Fibroblast of lung (primary cell): ENCODE measurements around the gene XXYLT1. TPM values are rescaled to one million over a fixed set of nuclear protein-coding genes. Genes with fewer than 3 reads are reported as not detected.

ENCODE experiments used
- DNase-seq, 2 donors: peaks; one replicate each; pipeline versions ENCODE4 v3.0.0 to v3.0.0-alpha.2; 2010; ENCODE audit warnings: low read depth in 2 of 2
- H2AFZ ChIP-seq: 2 replicates; pipeline ENCODE4 v1.5.1; 2012; ENCODE audit warnings: low read length, control low read depth, inconsistent platforms
- H3K27ac ChIP-seq: 2 replicates; pipeline ENCODE4 v1.5.1; 2011; ENCODE audit warnings: low read length, control low read depth; ENCODE audit not compliant: insufficient read depth
- H3K27me3 ChIP-seq: 2 replicates; pipeline ENCODE4 v1.5.1; 2011; ENCODE audit warnings: mild to moderate bottlenecking, low read length; ENCODE audit not compliant: control insufficient read depth, insufficient read depth
- H3K36me3 ChIP-seq: 2 replicates; pipeline ENCODE4 v1.5.1; 2011; ENCODE audit warnings: low read length; ENCODE audit not compliant: control insufficient read depth, insufficient read depth
- H3K4me1 ChIP-seq: 2 replicates; pipeline ENCODE4 v1.5.1; 2011; ENCODE audit warnings: low read length; ENCODE audit not compliant: control insufficient read depth, insufficient read depth; ENCODE audit errors: extremely low read depth
- H3K4me2 ChIP-seq: 2 replicates; pipeline ENCODE4 v1.5.1; 2011; ENCODE audit warnings: low read length, control low read depth; ENCODE audit not compliant: insufficient read depth; ENCODE audit errors: extremely low read depth
- H3K4me3 ChIP-seq, 4 experiments: fragments of 200-600 bp in 1 of 4; sonication (generic) in 1 of 4; replicated peaks in 1 of 4; 2 replicates each; pipeline ENCODE4 v1.5.1; 2011 to 2016; ENCODE audit warnings: low read length in 4 of 4, low read depth in 3 of 4, mild to moderate bottlenecking in 3 of 4, control low read depth in 2 of 4, inconsistent platforms in 1 of 4, mixed read lengths in 1 of 4; ENCODE audit not compliant: insufficient read depth in 1 of 4; ENCODE audit errors: control extremely low read depth in 1 of 4
- H3K79me2 ChIP-seq: 2 replicates; pipeline ENCODE4 v1.5.1; 2012; ENCODE audit warnings: mild to moderate bottlenecking, low read length, inconsistent platforms; ENCODE audit not compliant: control insufficient read depth, insufficient read depth
- H3K9ac ChIP-seq: 2 replicates; pipeline ENCODE4 v1.5.1; 2011; ENCODE audit warnings: mild to moderate bottlenecking, low read length, control low read depth; ENCODE audit not compliant: insufficient read depth
- H3K9me3 ChIP-seq: 2 replicates; pipeline ENCODE4 v1.5.1; 2012; ENCODE audit warnings: low read depth, low read length; ENCODE audit not compliant: control insufficient read depth, insufficient read depth
- H4K20me1 ChIP-seq: 2 replicates; pipeline ENCODE4 v1.5.1; 2011; ENCODE audit warnings: low read length; ENCODE audit not compliant: control insufficient read depth, insufficient read depth; ENCODE audit errors: extremely low read depth
- CTCF ChIP-seq, 2 donors: IDR thresholded peaks in 1 of 2; conservative IDR thresholded peaks in 1 of 2; 1 replicate in 1 of 2; 2 replicates in 1 of 2; pipeline ENCODE4 v1.5.1; 2011 to 2012; ENCODE audit warnings: low read length in 2 of 2, control low read depth in 1 of 2, inconsistent platforms in 1 of 2, low read depth in 1 of 2, mild to moderate bottlenecking in 1 of 2
- EZH2 ChIP-seq: IDR thresholded peaks from 2 replicates; pipeline ENCODE4 v1.5.1; 2012; ENCODE audit warnings: low read length, control low read depth, mild to moderate bottlenecking; ENCODE audit errors: missing control alignments
- polyA plus RNA-seq, 2 donors: library from polyadenylated mRNA; depleted of rRNA in 1 of 2; stranded (reverse) in 1 of 2; unstranded in 1 of 2; fragments of >200 nt; gene quantifications; 2 replicates each; pipeline ENCODE4 v1.2.1, GENCODE V29; 2011 to 2012; ENCODE audit warnings: missing spikeins in 1 of 2
- total RNA-seq: library from RNA; depleted of rRNA; stranded (reverse); fragments of >200 nt; gene quantifications from 2 replicates; pipeline ENCODE4 v1.2.1, GENCODE V29; 2014

The XXYLT1 gene
- total and polyA plus RNA-seq, 2 donors (not counting 1 experiment from before 2014, with no cell fraction given) = 12.4 to 18.5 TPM

GRCh38 chr3:195207731-195208130, 63.2 kb downstream of the XXYLT1 start:
- H2AFZ ChIP-seq = no peak overlapping the region
- H4K20me1 ChIP-seq = no peaks in the 10 kb centered on the region
- peaks cover 50% of the 10 kb centered on the region for H3K4me1 ChIP-seq
- peak in 1 of 2 donors; percentile 31 for DNase-seq
- H3K9ac ChIP-seq = no peak overlapping the region
- H3K9me3 ChIP-seq = no peaks in the 10 kb centered on the region
- H3K27me3 ChIP-seq = no peaks in the 10 kb centered on the region
- H3K79me2 ChIP-seq = peaks cover 16% of the 10 kb centered on the region
- H3K36me3 ChIP-seq = no peaks in the 10 kb centered on the region
- TF ChIP-seq EZH2 (no peak), CTCF (conservative IDR thresholded peaks at IDR 0.05 in 1 of 2, IDR thresholded peaks at IDR 0.05 in 1 of 2; ENCODE audit: low read depth in 1 of 2, low read length in 2 of 2) (no peak)
- H3K4me2 ChIP-seq = no peak overlapping the region
- H3K27ac ChIP-seq = peak overlapping the region; percentile 34
- H3K4me3 ChIP-seq = no peak overlapping the region

GRCh38 chr3:195207056-195207455, 63.9 kb downstream of the XXYLT1 start:
- no peak overlapping the region for H3K4me3 ChIP-seq
- no peak overlapping the region for H3K9ac ChIP-seq
- peaks cover 14% of the 10 kb centered on the region for H3K79me2 ChIP-seq
- H3K27ac ChIP-seq = peak overlapping the region; percentile 5
- H3K36me3 ChIP-seq = no peaks in the 10 kb centered on the region
- DNase-seq = no peak
- TF ChIP-seq CTCF (conservative IDR thresholded peaks at IDR 0.05 in 1 of 2, IDR thresholded peaks at IDR 0.05 in 1 of 2; ENCODE audit: low read depth in 1 of 2, low read length in 2 of 2) = no peak
- TF ChIP-seq EZH2 = no peak
- H4K20me1 ChIP-seq = no peaks in the 10 kb centered on the region
- no peak overlapping the region for H2AFZ ChIP-seq
- no peaks in the 10 kb centered on the region for H3K9me3 ChIP-seq
- no peaks in the 10 kb centered on the region for H3K27me3 ChIP-seq
- peaks cover 50% of the 10 kb centered on the region for H3K4me1 ChIP-seq
- no peak overlapping the region for H3K4me2 ChIP-seq

GRCh38 chr3:195204360-195205163, 66.4 kb downstream of the XXYLT1 start:
- no peaks in the 10 kb centered on the region for H4K20me1 ChIP-seq
- H3K4me3 ChIP-seq = no peak overlapping the region
- H3K9me3 ChIP-seq = no peaks in the 10 kb centered on the region
- peaks cover 14% of the 10 kb centered on the region for H3K79me2 ChIP-seq
- DNase-seq = peak; percentile 73 to 88
- no peaks in the 10 kb centered on the region for H3K36me3 ChIP-seq
- no peak for TF ChIP-seq CTCF (conservative IDR thresholded peaks at IDR 0.05 in 1 of 2, IDR thresholded peaks at IDR 0.05 in 1 of 2; ENCODE audit: low read depth in 1 of 2, low read length in 2 of 2)
- TF ChIP-seq EZH2 = no peak
- H3K4me2 ChIP-seq = peak overlapping the region; percentile 55
- H3K27ac ChIP-seq = peak overlapping the region; percentile 83
- no peaks in the 10 kb centered on the region for H3K27me3 ChIP-seq
- peak overlapping the region; percentile 0 for H3K9ac ChIP-seq
- peaks cover 36% of the 10 kb centered on the region for H3K4me1 ChIP-seq
- no peak overlapping the region for H2AFZ ChIP-seq
